ENCODE measurements around the gene RNF25. TPM values are rescaled to one million over a fixed set of nuclear protein-coding genes. Genes with fewer than 3 reads are reported as not detected.

Gene RNF25
- total and polyA plus RNA-seq, 2 experiments from 2014 or later, result 18.3 to 22.2 TPM

DNA sequence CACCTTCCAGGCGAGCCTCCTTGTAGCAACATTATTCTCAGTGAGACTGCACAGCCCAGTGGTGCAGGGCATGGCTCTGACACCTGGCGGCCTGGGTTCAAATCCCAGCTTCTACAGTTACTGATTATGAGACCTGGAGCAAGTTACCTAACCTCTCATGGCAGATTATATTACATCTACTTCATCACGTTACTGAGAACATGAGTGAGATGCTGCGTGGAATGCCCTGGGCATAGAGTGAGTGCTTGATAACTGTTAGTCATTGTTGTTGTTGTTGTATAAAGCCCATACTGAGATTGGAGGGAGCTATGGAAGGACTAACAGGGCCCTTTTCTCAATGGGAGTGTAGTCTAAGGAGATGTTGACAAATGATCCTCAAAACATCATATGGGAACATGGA is 45.4 kb downstream of the RNF25 start:
- H3K4me1 ChIP-seq (ENCODE audit: insufficient read depth), result no peaks in the 10 kb centered on the region
- DNase-seq (ENCODE audit: low spot score), result no peak
- no peak overlapping the region for H3K27ac ChIP-seq (ENCODE audit: low read depth)
- H3K9me2 ChIP-seq (ENCODE audit: insufficient read depth), result no peaks in the 10 kb centered on the region
- no peak overlapping the region for H3K4me2 ChIP-seq
- Mint-ChIP-seq H3K4me1 (peaks cover 2% of the 10 kb centered on the region; the same call in 1 of the 3 replicates), H3K36me3 (ENCODE audit: low read depth) (no peaks in the 10 kb centered on the region), H3K27me3 (ENCODE audit: insufficient read depth, low read depth, poor library complexity) (peaks cover 6% of the 10 kb centered on the region), H3K9me3 (no peaks in the 10 kb centered on the region), H3K4me3 (no peak overlapping the region), H3K27ac (no peak overlapping the region)
- no peaks in the 10 kb centered on the region for H4K20me1 ChIP-seq (replicated peaks; ENCODE audit: insufficient read depth)
- no peak overlapping the region for H3K4me3 ChIP-seq
- H3K79me2 ChIP-seq (replicated peaks; ENCODE audit: insufficient read depth), result no peaks in the 10 kb centered on the region
- no peak for TF ChIP-seq EZH2phosphoT487 (IDR thresholded peaks at IDR 0.05; ENCODE audit: unreplicated experiment)
- no peak for TF ChIP-seq NANOG (IDR thresholded peaks at IDR 0.05; ENCODE audit: borderline replicate concordance)
- no peak for TF ChIP-seq EZH2 (IDR thresholded peaks at IDR 0.05; ENCODE audit: low read depth, unreplicated experiment)
- no peak for TF ChIP-seq ZNF331 (CRISPR knock-in tag; IDR thresholded peaks at IDR 0.05; ENCODE audit: low read depth)
- no peak for TF ChIP-seq POLR2AphosphoS5 (IDR thresholded peaks at IDR 0.05; ENCODE audit: low read depth)
- no peak for TF ChIP-seq JUNB (IDR thresholded peaks at IDR 0.05; ENCODE audit: unreplicated experiment)
- no peak for TF ChIP-seq ZNF114 (CRISPR knock-in tag; IDR thresholded peaks at IDR 0.05)
- TF ChIP-seq STAT1 (IDR thresholded peaks at IDR 0.05; ENCODE audit: unreplicated experiment), result no peak
- TF ChIP-seq, protein P1, sequence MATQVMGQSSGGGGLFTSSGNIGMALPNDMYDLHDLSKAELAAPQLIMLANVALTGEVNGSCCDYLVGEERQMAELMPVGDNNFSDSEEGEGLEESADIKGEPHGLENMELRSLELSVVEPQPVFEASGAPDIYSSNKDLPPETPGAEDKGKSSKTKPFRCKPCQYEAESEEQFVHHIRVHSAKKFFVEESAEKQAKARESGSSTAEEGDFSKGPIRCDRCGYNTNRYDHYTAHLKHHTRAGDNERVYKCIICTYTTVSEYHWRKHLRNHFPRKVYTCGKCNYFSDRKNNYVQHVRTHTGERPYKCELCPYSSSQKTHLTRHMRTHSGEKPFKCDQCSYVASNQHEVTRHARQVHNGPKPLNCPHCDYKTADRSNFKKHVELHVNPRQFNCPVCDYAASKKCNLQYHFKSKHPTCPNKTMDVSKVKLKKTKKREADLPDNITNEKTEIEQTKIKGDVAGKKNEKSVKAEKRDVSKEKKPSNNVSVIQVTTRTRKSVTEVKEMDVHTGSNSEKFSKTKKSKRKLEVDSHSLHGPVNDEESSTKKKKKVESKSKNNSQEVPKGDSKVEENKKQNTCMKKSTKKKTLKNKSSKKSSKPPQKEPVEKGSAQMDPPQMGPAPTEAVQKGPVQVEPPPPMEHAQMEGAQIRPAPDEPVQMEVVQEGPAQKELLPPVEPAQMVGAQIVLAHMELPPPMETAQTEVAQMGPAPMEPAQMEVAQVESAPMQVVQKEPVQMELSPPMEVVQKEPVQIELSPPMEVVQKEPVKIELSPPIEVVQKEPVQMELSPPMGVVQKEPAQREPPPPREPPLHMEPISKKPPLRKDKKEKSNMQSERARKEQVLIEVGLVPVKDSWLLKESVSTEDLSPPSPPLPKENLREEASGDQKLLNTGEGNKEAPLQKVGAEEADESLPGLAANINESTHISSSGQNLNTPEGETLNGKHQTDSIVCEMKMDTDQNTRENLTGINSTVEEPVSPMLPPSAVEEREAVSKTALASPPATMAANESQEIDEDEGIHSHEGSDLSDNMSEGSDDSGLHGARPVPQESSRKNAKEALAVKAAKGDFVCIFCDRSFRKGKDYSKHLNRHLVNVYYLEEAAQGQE (IDR thresholded peaks at IDR 0.05; ENCODE audit: unreplicated experiment), result no peak
- TF ChIP-seq ZNF462 (CRISPR knock-in tag; IDR thresholded peaks at IDR 0.05), result no peak
- no peak for TF ChIP-seq CREB1 (CRISPR knock-in tag; IDR thresholded peaks at IDR 0.05; ENCODE audit: low read depth)
- TF ChIP-seq ETS1 (IDR thresholded peaks at IDR 0.05), result no peak
- no peak for TF ChIP-seq CTCF (conservative IDR thresholded peaks at IDR 0.05; ENCODE audit: low read depth in 2 of 2)
- no peak for ATAC-seq
- no peaks in the 10 kb centered on the region for H3K36me3 ChIP-seq (ENCODE audit: insufficient read depth)
- no peaks in the 10 kb centered on the region for H3K27me3 ChIP-seq (ENCODE audit: insufficient read depth)
- H3F3A ChIP-seq (replicated peaks; ENCODE audit: low read depth), result no peaks in the 10 kb centered on the region
- H2AFZ ChIP-seq, result peak overlapping the region; percentile 52; the same call in 1 of the 2 replicates

All from GM23338 (cell line).